Heart left ventricle (tissue), 13 donors: ENCODE results near the gene FAF1.

Experiments used
- POLR2A ChIP-seq, 2 donors: fragments of 450-650 bp; IDR thresholded peaks; one replicate each; pipeline ENCODE4 v1.6.1; 2017; ENCODE audit warnings: antibody characterized with exemption in 2 of 2, mild to moderate bottlenecking in 2 of 2, moderate library complexity in 2 of 2
- TF ChIP-seq, protein P1 (sequence below), 12 donors: fragments of 200-600 bp; sonication (generic) in 4 of 12; IDR thresholded peaks; one replicate each; pipeline versions ENCODE4 v1.5.0 to v1.8.0; 2018 to 2022; ENCODE audit warnings: antibody characterized with exemption in 12 of 12, mild to moderate bottlenecking in 5 of 12
- donor health status: ischemic (EF 13 %, LVEDD 7.1; RV severe dilation, severe dysfunction).
- donor health status: DM: no; HTN: yes; CAD: no.
- donor health status: DM: no; HTN: no; CAD: no.
- donor health status: ischemic (EF 25% LVEDD 6.9; RV normal size, moderate dysfunction).
- donor health status: ischemic (EF 25% LVEDD 5.7; RV mildly dilated, moderate dysfunction).
- donor health status: ischemic (EF 35%, LVEDD 5.7; RV mildly dilated, moderate dysfunction).
- donor health status: nonischemic (EF 11% LVEDD 7.7; RV severe dilation, severe dysfunction).
- donor health status: DM: yes; HTN: yes; CAD: no.
- donor health status: PGD.
- donor health status: ischemic (EF 29% LVEDD 5.4; RV normal size, mild dysfunction).
- donor health status: nonischemic (EF 23%, LVEDD 6.1; RV moderate dilation, normal function).

GRCh38 chr1:50591598-50591997 lies 368.5 kb downstream of the FAF1 start:
- TF ChIP-seq, protein P1, sequence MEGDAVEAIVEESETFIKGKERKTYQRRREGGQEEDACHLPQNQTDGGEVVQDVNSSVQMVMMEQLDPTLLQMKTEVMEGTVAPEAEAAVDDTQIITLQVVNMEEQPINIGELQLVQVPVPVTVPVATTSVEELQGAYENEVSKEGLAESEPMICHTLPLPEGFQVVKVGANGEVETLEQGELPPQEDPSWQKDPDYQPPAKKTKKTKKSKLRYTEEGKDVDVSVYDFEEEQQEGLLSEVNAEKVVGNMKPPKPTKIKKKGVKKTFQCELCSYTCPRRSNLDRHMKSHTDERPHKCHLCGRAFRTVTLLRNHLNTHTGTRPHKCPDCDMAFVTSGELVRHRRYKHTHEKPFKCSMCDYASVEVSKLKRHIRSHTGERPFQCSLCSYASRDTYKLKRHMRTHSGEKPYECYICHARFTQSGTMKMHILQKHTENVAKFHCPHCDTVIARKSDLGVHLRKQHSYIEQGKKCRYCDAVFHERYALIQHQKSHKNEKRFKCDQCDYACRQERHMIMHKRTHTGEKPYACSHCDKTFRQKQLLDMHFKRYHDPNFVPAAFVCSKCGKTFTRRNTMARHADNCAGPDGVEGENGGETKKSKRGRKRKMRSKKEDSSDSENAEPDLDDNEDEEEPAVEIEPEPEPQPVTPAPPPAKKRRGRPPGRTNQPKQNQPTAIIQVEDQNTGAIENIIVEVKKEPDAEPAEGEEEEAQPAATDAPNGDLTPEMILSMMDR (IDR thresholded peaks at IDR 0.05): no peak
- no peak for TF ChIP-seq POLR2A (IDR thresholded peaks at IDR 0.05)
